Omental fat pad (tissue), 4 donors: ENCODE data around the gene ALKBH6. TPM values are rescaled to one million over a fixed set of nuclear protein-coding genes. Genes with fewer than 3 reads are reported as not detected.

Source experiments
- ATAC-seq: fragments of 150-250 bp; one replicate; pipeline ENCODE4 v1.9.1; 2016; ENCODE audit warnings: mild to moderate bottlenecking, moderate library complexity; ENCODE audit not compliant: low FRiP score
- DNase-seq: peaks from one replicate; pipeline ENCODE4 v3.0.0-alpha.2; 2019; ENCODE audit warnings: low spot score
- total RNA-seq, 4 donors: library from RNA; depleted of rRNA; stranded (reverse); fragments of >200 nt; gene quantifications; one replicate each; pipeline ENCODE4 v1.1.0, GENCODE V29; 2016
- TF ChIP-seq, protein P1 (sequence below), 3 donors: fragments of 450-650 bp; IDR thresholded peaks; one replicate each; pipeline ENCODE4 v1.5.1; 2016 to 2017; ENCODE audit warnings: antibody characterized with exemption in 3 of 3, mild to moderate bottlenecking in 3 of 3, moderate library complexity in 2 of 3

ALKBH6 gene
- total RNA-seq, 4 donors from 2014 or later = 13.6 to 21.8 (median 16.1) TPM

DNA sequence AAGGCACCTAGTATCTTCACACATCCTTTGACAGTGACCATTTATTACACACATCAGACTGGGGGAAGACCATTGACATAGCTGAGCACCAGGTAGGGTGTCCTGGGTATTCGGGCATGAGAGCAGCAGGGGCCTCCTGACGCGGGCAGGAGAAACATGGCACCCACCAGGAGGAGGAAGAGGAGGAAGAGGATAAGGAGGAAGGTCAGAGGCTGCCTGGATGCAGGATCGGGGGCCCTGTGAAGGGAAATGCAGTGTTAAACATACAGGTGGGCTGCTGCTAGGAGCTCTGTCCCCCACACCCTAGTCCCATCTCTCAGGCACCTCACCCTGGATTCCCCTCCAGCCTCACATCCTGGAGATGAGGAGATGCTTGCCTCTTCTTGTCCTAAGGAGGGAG lies 10.7 kb downstream of the ALKBH6 start:
- ATAC-seq (no peak), DNase-seq (no peak)
- TF ChIP-seq, protein P1, sequence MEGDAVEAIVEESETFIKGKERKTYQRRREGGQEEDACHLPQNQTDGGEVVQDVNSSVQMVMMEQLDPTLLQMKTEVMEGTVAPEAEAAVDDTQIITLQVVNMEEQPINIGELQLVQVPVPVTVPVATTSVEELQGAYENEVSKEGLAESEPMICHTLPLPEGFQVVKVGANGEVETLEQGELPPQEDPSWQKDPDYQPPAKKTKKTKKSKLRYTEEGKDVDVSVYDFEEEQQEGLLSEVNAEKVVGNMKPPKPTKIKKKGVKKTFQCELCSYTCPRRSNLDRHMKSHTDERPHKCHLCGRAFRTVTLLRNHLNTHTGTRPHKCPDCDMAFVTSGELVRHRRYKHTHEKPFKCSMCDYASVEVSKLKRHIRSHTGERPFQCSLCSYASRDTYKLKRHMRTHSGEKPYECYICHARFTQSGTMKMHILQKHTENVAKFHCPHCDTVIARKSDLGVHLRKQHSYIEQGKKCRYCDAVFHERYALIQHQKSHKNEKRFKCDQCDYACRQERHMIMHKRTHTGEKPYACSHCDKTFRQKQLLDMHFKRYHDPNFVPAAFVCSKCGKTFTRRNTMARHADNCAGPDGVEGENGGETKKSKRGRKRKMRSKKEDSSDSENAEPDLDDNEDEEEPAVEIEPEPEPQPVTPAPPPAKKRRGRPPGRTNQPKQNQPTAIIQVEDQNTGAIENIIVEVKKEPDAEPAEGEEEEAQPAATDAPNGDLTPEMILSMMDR (IDR thresholded peaks at IDR 0.05) = no peak

DNA sequence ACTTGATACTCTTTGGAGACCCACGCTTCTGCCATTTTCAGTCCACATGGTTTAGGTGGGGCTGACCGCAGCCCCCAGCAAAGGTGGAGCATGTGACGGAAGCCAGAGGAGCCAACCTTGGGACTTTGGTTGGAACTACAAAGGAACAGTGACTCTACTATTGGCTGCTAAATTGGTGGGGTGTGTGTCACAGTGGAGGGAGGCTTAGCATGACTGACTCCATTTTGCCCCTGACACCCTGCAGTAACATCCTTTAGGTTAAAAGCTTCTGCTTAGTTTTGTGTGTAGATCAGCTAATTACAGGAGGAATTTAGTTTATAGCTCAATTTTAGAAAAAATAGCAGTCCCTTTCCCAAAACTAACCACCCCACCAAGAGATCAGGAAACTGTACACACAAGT lies 12.4 kb downstream of the ALKBH6 start:
- ATAC-seq (no peak), DNase-seq (no peak)
- TF ChIP-seq, protein P1 (IDR thresholded peaks at IDR 0.05) = no peak

DNA sequence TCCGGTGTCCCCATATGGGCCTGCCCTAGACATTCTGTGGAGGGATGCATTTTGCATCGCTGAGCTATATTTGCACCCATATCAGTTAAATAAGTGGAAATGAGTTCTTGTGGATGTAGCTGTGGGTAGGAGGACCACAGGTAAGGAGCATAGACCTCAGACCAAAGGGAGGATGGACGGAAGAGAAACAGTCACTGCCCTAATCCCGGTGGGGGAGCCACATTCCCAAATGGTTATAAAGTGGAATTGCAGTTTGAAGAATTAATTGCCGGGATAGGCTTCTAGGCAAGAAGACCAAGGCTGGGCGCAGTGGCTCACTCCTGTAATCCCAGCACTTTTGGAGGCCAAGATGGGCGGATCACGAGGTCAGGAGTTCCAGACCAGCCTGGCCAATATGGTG lies 17.2 kb downstream of the ALKBH6 start:
- DNase-seq (no peak), ATAC-seq (no peak)
- TF ChIP-seq, protein P1 (IDR thresholded peaks at IDR 0.05) = no peak

DNA sequence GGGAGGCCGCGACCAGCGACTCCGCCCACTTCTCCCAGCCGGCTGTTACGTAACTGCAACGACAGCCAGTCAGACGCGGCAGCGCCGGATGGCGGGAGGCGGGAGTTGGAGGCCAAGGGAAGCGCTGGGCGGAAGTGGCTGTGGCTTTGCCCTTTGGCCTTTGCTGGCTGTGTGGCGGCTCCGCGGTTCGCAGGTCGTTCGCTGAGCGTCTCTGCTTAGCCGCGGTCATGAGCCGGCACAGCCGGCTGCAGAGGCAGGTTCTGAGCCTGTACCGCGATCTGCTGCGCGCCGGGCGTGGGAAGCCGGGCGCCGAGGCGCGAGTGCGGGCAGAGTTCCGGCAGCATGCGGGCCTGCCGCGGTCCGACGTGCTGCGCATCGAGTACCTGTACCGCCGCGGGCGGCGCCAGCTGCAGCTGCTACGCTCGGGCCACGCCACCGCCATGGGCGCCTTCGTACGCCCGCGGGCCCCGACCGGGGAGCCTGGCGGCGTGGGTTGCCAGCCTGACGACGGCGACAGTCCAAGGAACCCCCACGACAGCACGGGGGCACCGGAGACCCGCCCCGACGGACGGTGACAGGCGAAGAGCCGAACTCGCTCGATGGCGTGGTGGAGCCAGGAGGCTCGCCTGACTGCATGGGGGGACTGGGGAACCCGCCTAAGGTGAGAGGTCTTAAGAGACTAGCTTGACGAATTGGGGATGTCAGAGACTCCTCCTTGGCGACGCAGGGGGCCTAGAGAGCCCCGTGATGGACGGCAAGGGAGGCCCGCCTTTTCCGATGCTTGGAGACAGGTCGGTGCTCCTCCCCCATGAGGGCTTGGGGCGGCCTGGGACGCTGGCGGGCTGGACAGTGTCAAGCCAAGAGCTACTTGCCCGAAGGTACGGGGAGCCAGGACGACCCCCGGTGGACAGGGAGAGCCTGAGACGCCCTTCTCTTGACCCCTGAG lies 18.7 kb downstream of the ALKBH6 start, which contains the start of gene SDHAF1:
Gene SDHAF1, plus strand, starts transcription at position 141 of the 946 bp plus-strand sequence. Its CDS starts 87 bp downstream, at position 228.
- TF ChIP-seq, protein P1 (IDR thresholded peaks at IDR 0.05) = no peak
- peak; percentile 73 for DNase-seq
- peak; percentile 94 for ATAC-seq

DNA sequence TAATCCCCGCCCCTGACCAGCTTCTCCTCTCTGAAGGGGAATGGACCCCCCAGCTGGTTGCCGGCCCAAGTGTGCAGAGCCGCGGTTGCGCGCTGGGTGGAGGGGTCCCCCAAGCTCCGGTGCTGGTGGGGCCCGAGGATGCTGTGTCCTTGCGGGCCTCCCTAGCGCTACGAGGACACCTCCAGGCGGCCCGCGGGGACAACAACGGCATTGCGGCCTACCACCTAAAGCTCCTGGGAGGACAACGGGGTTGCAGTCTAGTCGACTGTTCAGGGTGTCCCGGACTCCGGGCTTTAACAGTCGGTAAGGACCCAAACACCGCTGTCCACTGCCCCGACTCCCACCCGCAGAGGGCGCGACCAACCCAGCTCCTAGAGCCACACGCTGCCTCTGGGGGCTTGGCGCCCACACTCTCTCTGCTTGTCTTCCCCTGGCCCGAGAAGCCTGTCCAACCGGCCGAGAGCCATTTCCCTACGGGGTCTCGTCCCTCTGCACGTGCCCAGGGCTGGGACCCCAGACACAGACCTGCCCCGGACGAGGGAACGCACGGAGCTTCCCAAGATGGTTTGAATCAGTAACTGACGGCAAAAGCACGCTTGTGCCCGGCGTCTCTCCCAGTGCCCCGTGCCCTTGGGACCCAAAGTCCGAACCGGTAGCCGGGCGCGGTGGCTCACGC lies 20.0 kb downstream of the ALKBH6 start:
- TF ChIP-seq, protein P1 (IDR thresholded peaks at IDR 0.05) = no peak
- DNase-seq = no peak
- no peak for ATAC-seq

DNA sequence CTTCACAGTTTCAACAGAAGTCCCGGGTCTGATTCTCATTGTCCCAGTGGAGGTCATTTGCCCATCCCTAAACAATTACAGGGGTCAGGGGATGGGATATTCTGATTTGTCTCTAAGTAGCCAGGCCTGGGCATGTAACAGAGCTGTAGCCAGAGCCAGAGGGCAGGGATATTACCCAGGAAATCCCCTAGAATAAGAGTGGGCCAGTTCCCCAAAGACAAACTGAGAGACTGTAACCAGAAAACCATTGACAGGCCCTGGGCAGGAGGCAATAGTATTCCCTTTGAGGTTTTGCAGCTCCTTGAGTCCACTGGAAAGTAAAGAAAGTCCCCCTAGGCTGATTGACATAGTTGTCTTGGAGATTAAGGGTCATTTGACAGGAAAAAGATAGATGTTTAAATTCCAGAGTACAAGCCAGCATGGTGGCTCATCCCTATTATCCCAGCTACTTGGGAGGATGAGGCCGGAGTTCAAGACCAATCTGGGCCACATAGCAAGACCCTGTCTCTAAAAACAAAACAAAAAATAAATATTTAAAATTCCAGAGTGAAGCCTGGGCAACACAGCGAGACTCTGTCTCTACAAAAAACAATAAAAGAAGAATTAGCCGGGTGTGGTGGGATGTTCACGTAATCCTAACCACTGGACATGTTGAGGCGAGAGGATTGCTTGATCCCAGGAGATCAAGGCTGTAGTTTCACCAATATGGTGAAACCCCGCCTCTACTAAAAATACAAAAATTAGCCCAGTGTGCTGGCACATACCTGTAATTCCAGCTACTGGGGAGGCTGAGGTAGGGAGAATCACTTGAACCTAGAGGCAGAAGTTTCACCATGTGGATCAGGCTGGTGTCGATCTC lies 20.9 kb downstream of the ALKBH6 start:
- TF ChIP-seq, protein P1 (IDR thresholded peaks at IDR 0.05) = no peak
- no peak for ATAC-seq
- DNase-seq = no peak
